ENCODE results near the gene BCAS1.

BCAS1 gene, protein sequence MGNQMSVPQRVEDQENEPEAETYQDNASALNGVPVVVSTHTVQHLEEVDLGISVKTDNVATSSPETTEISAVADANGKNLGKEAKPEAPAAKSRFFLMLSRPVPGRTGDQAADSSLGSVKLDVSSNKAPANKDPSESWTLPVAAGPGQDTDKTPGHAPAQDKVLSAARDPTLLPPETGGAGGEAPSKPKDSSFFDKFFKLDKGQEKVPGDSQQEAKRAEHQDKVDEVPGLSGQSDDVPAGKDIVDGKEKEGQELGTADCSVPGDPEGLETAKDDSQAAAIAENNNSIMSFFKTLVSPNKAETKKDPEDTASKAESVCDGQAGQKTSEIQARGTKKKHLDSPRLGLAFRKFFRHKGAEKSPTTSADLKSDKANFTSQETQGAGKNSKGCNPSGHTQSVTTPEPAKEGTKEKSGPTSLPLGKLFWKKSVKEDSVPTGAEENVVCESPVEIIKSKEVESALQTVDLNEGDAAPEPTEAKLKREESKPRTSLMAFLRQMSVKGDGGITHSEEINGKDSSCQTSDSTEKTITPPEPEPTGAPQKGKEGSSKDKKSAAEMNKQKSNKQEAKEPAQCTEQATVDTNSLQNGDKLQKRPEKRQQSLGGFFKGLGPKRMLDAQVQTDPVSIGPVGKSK

DNA sequence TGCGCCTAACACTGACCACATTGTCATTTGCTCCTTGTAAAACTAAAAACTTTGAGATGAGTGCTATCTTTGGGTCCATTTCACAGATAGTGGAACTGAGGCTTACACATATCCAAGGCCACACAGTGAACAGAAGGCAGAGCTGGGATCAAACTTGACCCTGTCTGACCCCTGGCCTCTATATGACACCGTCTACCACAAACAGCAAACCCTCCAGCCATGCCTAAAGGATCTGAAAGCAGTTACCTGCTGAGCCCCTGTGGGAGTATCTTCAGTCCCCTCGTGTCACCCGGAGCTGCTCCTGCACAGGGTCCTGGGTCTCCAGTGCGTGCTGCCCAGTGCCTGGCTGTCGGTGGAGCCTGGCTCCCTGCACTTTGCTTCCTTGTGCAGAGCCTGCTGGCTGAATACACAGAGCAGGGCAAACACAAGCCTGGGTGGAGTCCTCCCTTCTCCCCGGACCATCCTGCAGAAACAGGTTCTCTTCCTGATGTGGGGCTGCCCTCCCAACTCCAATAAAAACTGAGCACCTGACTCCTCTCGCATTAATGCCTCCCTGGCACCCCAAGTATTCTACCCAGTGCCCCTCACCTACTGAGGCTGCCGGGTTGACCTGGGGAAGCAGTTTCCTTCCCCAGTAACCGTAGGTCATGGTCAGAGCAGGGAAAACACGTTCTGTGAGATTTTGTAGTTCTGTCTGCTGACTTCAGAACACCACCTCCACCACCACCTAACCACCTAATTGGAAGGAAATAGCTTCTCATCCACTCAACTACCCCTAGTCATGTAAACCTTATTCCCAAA lies at the start of gene BCAS1:
BCAS1 (minus strand) TSS at position 408 of the 801 bp plus-strand sequence. CDS start 11,876 bp downstream, outside the sequence.
- no peak for DNase-seq

DNA sequence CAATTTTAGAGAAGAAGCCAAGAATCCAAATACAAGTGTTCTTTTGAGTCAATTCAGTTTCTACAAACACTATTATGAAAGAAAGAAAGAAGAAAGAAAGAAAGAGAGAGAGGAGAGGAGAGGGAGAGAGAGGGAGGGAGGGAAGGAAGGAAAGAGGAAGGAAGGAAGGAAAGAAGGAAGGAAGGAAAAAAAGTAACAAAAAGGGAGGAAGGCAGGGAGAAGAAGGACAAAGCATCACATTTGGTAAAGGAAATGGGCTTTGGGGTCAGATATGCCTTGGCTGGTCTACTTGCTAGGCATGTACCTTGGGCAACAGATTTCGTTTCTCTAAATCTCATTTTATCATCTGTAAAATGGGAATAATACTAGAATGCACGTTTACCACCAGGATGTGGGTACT lies 49.4 kb upstream of the BCAS1 start:
- DNase-seq = no peak

DNA sequence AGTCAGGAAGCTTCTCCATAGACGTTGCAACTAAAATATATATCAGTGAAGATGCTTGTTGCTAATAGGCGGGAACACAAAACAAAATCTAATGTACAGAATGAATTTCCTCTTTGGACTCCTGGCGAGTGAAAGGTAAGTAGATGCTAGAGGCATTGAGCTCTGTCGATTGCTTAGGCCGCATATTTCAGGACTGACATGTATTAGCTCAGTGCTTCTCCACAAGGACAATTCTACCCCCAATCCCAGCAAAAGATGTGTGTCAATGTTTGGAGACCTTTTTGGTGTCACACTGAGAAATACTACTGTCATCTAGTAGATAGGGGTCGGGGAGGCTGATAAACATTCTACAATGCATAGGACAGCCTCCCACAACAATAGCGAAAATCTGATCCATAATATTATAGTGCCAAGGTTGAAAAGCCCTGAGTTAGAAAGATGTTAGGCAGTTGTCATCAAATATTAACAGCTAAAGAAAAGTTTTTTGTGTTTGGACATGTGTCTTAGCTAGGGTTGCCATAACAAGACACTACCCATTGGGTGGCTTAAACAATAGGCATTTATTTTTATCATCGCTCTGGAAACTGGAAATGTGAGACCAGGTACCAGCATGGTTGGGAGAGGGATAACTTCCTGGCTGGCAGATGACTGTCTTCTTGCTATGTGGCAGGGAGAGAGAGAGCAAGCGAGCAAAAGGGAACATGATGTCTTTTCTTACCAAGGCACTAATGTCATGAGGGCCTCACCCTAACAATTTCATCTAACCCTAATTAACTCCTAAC lies 48.0 kb upstream of the BCAS1 start:
- no peak for DNase-seq

DNA sequence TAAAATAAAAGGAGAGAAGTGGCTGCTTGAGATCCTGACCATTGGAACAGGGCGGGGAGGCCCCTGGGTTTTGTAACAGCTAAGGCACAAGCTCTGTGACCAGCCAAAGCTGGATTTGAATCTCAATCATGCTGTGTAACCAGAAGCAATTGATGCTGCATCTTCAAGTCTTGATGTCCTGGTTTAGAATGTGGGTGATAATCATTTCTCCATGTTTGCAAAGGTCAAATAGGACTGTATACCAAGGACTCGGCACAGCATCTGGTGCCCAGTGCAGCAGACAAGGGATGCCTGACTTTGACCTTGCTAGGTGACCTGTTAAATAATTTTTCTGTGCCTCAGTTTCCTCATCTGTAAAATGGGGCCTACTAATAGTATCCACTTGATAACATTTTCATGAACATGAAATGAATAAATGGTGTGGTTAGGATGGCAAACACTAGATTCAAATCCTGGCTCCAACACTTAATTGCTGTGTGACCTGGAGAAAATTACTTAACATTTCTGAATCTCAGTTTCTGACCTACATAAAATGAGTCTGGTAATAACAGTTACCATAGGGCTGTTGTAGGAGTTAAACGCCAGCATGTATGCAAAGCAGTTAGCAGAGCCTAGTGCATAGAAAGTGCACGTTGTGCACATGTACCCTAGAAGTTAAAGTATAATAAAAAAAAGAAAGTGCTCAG lies 46.3 kb upstream of the BCAS1 start:
- DNase-seq = no peak

DNA sequence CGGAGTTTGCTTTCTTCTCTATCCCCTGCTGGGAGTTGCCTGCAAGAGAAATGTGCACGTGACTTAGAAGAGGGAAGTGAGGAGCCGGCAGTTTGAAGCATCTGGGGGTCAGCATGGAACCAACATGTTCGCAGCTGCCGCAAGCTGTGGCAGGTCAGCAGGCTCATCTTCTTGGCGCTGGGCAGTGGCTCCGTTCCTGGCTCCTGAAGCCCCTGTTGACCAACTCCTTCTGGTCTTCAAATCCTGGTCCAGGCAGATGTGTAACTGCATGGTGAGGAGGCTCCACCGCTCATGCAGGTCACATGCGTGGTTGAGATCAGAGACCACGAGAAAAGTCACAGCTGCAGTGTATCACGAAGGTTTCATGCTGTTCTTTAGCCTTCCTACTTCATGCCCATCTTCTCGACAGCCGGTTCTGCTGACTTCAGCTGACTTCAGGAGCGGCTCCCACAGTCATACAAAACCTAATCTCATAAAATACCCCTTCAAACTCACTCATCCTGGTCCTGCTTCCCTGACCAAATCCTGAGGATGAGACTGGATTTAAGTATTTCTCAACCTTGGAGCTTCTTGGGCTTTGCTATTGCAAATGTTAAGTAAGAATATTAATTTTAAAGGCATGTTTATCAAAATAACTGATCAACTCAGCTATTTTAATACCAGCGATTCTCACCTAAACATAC lies 44.9 kb upstream of the BCAS1 start:
- no peak for DNase-seq

DNA sequence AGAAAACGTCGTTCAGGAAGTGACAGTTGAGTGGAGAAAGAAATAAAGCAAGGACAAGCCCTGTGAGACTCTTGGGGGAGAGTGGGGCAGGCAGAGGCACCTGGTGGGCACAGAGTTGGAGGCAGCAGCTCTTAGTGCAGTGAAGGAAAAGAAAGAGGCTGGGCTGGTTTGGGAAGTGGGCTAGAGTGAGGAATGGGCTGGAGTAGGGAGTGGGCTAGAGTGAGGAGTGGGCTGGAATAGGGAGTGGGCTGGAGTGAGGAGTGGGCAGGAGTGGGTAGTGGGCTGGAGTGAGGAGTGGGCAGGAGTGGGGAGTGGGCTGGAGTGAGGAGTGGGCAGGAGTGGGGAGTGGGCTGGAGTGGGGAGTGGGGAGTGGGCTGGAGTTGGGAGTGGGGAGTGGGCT lies 43.7 kb upstream of the BCAS1 start:
- DNase-seq = no peak

DNA sequence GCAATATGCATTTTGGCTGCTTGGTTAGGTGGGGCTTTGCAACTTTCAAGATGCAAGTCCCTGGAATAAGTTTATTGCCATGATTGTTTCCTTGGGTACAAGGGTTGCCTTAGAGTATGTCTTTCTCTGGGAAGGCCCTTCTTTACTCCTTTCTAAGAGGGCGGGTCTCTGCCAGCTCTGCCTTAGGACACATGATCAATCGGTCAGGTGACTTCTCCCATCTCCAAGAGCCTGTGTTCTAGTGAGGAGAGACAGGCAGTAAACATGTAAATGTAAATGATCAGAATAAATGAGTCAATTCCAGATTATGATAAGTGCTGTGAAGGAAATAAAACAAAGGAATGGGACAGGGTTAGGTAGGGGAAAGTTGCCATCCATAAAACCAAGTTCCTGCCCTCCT lies 43.2 kb upstream of the BCAS1 start:
- DNase-seq = no peak

DNA sequence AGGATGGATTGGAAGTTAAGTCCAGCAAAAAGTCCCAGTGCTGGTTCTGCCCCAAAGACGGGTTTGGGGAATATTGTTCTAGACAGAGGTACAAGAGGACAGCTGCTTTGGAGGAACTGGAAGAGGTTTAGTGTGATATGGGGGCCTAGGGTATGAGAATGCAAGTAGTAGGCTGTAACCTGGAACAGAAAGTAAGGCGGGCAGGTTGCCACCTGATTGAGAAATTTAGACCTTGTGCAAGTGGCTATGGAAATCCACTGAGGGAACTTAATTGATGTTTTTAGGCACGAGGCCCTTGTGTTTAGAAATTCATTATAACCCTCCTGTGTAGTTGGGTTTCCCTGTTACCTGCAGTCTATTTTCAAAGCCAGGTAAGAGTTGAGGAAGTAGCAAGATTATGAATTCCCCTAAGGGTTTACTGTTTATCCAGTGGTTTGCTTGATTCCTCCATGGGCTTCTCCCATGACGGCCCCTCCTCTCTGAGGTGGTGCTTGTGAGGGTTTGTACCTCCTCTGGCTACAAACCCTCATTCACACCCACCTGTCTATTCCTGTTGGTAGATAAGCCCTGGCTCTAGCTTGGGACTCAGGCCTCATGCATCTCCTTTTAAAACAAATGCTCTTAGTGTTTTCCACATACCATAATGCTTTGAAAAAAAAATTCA lies 42.0 kb upstream of the BCAS1 start:
- DNase-seq = no peak

DNA sequence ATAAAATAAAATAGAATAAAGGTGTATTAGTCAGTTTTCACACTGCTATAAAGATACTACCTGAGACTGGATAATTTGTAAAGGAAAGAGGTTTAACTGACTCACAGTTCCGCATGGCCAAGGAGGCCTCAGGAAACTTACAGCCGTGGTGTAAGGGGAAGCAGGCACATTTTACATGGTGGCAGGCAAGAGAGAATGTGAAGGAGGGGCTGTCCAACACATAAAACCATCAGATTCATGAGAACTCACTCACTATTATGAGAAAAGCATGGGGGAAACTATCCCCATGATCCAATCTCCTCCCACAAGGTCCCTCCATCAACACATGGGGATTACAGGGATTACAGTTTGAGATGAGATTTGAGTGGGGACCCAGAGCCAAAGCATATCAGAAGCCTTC lies 41.1 kb upstream of the BCAS1 start:
- no peak for DNase-seq

DNA sequence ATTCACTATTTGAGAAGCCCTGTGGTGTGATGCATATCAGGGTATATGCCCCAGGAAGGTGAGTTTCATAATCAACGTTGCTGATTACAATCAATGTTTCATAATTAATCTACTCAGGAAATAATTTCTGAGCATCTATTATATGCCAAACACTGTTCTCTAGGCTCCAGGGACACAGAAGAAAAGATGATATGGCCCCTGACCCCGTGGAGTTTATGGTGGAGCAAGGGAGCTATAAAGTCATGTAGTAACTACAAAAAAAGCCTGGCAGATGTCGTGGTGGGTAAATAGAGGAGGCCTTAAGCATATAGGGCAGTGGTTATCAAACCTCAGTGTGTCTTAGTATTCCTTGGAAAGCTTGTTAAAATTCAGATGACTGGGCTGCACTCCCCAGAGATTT lies 40.1 kb upstream of the BCAS1 start:
- no peak for DNase-seq

DNA sequence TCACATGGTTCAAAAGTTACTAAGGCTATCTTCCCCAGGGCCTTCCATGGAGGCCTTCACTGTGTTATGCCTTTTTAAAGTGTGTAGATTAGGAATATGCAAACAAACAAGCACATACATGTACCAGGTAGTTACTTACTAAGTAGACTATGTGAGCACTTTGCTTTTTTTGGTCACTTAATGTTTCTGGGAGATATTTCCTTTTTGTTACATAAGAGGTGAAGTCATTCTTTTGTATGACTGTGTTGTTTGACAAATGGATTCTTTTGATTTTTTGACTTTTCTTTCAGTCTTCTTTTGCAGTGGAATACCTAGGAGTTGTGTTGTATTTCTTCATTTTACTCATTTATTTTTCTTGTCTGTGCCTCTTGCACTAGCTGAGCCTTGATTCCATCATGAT lies 39.6 kb upstream of the BCAS1 start:
- DNase-seq = no peak

DNA sequence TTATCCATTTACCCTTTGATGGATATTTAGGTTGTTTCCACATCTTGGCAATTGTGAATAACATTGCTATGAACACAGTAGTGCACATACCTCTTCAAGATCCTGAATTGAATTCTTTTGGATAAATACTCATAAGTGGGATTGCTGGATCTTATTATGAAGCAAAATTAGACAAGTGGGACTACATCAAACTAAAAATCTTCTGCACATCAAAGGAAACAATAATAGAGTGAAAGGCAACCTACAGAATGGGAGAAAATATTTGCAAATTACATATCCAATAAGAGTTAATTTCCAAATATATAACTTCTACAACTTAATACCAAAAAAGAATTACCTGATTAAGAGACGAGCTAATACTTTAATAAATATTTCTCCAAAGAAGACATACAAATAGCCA lies 38.4 kb upstream of the BCAS1 start:
- no peak for DNase-seq

DNA sequence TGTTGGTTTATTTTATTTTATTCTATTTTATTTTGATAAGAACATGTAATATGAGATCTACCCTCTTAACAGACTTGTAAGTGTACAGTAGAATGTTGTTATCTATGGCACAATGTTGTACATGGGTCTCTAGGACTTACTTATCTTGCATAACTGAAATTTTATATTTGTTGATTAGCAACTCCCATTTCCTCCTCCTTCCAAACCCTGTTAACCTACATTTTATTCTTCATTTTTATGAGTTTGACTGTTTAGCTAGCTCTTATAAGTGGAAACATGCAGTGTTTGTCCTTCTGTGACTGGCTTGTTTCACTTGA lies 37.9 kb upstream of the BCAS1 start:
- DNase-seq = no peak

DNA sequence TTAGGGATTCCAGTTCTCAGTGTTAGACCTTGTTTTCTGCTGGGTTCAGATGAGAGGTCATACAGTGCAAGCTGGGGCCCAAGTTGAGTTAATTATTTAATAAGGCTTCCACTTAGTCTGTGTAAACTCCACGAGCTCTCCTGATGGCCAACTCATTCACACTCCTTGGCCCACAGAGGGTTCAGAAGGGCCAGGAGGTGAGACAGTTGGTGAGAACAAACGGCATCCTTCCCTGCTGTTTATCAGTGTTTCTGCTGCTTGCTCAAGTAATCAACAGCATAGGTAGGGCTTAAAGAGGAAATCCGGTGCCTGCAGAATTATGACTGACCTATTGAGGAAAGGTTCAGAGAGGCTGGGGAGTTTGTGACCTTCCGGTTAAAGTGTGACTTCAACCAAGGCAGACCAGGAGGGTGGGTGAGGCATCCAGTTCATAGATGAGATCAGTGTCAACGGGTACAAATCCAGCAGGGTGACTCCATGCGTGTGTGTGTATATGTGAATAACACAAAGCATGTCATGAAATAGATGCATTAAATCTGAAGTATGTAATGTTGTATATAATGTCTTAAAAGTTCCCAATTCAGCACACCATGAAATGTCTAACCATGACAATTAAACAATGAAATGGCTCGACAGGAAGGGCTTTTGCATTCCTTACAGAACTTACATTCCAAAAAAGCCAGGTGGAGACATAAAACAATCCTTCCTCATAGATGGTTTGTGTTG lies 37.4 kb upstream of the BCAS1 start:
- DNase-seq = no peak

DNA sequence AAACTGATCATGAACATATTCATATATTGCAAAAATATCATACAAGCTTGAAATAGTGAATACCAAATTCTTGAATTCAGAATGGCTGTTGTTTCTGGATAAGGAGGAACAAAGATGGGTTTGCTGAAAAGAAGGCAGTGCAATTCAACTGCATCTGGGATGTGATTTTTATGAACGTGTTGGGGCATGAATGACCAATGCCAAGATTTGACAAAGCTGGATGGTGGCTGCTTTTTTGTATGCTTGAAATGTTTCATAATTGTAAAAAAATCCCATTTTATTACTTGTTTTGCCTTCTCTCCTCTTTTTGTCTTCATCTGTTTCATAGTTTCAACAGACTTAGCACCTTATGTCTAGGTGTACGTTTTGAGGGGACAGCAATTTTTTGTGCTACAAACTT lies 36.8 kb upstream of the BCAS1 start:
- DNase-seq = no peak

DNA sequence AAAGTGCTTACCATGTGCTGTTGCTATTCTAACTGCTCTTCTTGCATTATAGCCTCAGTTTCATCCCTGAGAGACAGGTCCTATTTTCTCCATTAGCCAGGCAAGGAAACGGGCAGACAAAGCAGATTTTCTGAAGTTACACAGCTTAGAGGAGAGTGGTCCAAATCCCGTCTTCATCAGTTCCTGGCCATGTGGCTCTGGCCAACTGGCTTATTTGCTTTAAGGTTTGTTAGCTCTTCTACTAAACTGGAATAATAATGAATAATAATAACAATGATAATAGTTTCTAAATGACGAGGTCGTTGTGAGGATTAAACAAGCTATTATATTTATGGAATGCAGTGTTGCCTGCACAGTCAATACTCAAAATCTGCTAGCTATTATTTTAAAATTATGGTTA lies 35.8 kb upstream of the BCAS1 start:
- no peak for DNase-seq

DNA sequence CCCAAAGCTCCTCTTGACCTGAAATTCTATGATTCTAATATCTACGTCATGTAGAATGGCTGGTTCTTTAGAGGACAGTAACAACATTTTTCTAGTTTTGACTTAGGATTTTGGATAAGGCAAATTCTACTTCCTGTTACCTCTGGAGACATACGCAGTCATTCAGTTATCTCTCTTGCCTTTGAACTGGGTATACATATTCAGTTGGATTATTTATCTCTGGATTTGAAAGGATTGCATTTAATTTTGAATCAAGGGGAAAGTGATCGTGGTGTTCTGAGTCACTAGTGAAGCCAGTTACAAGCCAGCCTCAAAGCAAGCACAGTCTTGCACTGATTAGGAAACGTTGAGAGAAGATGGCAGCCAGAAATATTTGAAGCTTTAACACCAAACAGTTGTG lies 35.3 kb upstream of the BCAS1 start:
- no peak for DNase-seq

DNA sequence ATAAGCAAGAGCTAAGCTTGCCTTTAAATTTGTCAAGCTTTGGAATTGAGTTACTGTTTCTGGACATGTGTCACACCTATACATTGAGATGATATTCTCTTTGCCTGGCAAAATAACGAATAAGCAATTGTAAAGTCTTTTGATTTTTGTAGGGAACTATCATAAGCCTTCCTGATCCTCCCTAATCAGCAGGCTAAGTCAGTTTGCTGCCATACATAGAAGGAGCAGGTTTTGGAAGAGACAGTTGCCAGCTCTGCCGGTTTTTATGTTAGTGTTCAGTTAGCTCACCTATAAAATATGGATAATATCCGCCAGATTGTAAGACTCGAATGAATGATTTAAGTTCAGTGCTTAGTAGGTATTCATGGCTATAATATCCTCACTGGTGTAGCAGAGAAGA lies 34.4 kb upstream of the BCAS1 start:
- DNase-seq = no peak

DNA sequence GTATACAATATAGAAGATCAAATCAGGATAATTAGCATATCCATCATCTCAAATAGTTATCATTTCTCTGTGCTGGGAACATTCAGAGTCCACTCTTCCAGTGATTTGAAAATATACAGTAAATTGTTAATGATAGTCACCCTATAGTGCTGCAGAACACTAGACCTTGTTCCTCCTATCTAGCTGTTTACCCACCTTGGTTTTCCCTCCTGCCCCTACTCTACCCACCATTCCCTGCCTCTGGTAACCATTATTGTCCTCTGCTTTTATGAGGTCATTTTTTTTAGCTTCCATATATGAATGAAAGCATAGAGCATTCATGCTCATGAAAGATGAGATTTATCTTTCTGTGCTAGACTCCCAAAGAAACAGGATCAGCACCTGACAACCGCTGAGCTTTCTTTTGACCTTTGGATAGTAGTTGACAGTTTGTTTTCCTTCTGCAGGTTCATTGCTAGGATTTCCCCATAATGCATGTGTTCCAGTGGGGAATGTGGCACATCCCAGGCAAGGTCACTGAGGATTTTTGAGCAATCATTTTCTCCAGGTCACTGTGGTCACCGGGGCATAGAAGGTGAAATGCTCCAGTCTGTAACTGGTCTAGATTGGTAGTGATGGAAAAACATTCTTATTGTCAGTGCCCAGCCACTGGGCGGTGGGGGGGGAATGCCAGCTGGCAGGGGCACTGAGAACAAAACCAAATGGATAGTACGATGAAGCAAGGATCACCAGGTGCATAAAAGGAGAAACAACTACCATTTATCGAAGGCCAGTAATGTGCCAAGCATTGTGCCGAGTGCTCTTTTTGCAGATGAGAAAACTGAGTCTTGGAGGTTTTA lies 33.6 kb upstream of the BCAS1 start:
- no peak for DNase-seq
